HCT116 (cell line): Measurements from ENCODE around the gene HAX1. TPM values are rescaled to one million over a fixed set of nuclear protein-coding genes. Genes with fewer than 3 reads are reported as not detected.

ENCODE experiments used
- ATAC-seq: fragments of 200-7000 bp; cut with Tn5 transposase; 2 replicates; pipeline ENCODE4 v1.9.1; 2020; ENCODE audit warnings: mild to moderate bottlenecking, moderate library complexity
- BruUV-seq: library from RNA; stranded (reverse); fragments of 400-500 nt; replicated peaks from 2 replicates; lab custom pipeline; 2021; lab: Mats Ljungman, UMichigan
- CTCF ChIA-PET: fragments of 300-600 bp; sonication (Branson Sonifier 250); formaldehyde crosslinking; loops from one replicate; lab custom pipeline; 2021; ENCODE audit warnings: antibody characterized with exemption; lab: Charles Lee
- POLR2A ChIA-PET: fragments of 300-600, 350-600 bp; sonication (Branson Sonifier 250); formaldehyde crosslinking; loops from one replicate; lab custom pipeline; 2021; ENCODE audit warnings: antibody characterized with exemption; lab: Charles Lee
- RAD21 ChIA-PET, 2 experiments: fragments of 300-600 bp; sonication (Branson Sonifier 250); formaldehyde crosslinking; loops; one replicate each; lab custom pipeline; 2023; ENCODE audit warnings: low total read pairs in 2 of 2; ENCODE audit not compliant: uncharacterized antibody in 2 of 2, unreplicated experiment in 2 of 2, low non-redundant PET in 1 of 2; lab: Charles Lee
- DNase-seq: peaks from one replicate; pipeline ENCODE4 v3.0.0-alpha.2; 2010; ENCODE audit warnings: low read depth, low spot score
- H2AFZ ChIP-seq: fragments of 200-600 bp; shearing (Covaris generic), sonication (generic); 2 replicates; pipeline ENCODE4 v1.6.1; 2017; ENCODE audit warnings: low read depth, mixed run types, mixed read lengths, antibody characterized with exemption, low read length; ENCODE audit not compliant: poor library complexity, severe bottlenecking
- H3K27ac ChIP-seq: 2 replicates; pipeline ENCODE4 v1.5.1; 2012; ENCODE audit warnings: low read depth, low read length
- H3K27me3 ChIP-seq: fragments of 200-600 bp; sonication (generic); 2 replicates; pipeline ENCODE4 v1.6.1; 2016; ENCODE audit warnings: mixed run types, low read length, mixed read lengths; ENCODE audit not compliant: insufficient read depth
- H3K36me3 ChIP-seq, 2 experiments: fragments of 200-500 bp in 1 of 2; fragments of 200-600 bp in 1 of 2; sonication (Bioruptor generic) in 1 of 2; sonication (generic) in 1 of 2; 2 replicates each; pipeline versions ENCODE4 v1.5.1 to v1.6.1; 2014 to 2016; ENCODE audit warnings: low read length in 2 of 2, inconsistent platforms in 1 of 2, mixed read lengths in 1 of 2, mixed run types in 1 of 2; ENCODE audit not compliant: insufficient read depth in 2 of 2, control insufficient read depth in 1 of 2
- H3K4me1 ChIP-seq, 2 experiments: fragments of 200-600 bp in 1 of 2; sonication (generic) in 1 of 2; 2 replicates each; pipeline versions ENCODE4 v1.5.1 to v1.6.1; 2012 to 2017; ENCODE audit warnings: low read length in 2 of 2, inconsistent platforms in 1 of 2, mild to moderate bottlenecking in 1 of 2, mixed read lengths in 1 of 2, mixed run types in 1 of 2, moderate library complexity in 1 of 2; ENCODE audit not compliant: insufficient read depth in 2 of 2, control insufficient read depth in 1 of 2
- H3K4me2 ChIP-seq: fragments of 200-600 bp; sonication (generic); 2 replicates; pipeline ENCODE4 v1.6.1; 2017; ENCODE audit warnings: mixed run types, low read length, mixed read lengths
- H3K4me3 ChIP-seq, 2 experiments: fragments of 200-600 bp in 1 of 2; sonication (generic) in 1 of 2; replicated peaks in 1 of 2; 2 replicates each; pipeline ENCODE4 v1.5.1; 2011 to 2016; ENCODE audit warnings: low read length in 2 of 2, control low read depth in 1 of 2, low read depth in 1 of 2, mild to moderate bottlenecking in 1 of 2, mixed read lengths in 1 of 2, mixed run types in 1 of 2
- H3K79me2 ChIP-seq: fragments of 200-600 bp; sonication (generic); 2 replicates; pipeline ENCODE4 v1.6.1; 2017; ENCODE audit warnings: mild to moderate bottlenecking, mixed run types, low read length, moderate library complexity, mixed read lengths; ENCODE audit not compliant: insufficient read depth
- H3K9ac ChIP-seq: fragments of 200-600 bp; sonication (generic); 2 replicates; pipeline ENCODE4 v1.6.1; 2016; ENCODE audit warnings: low read length, mixed read lengths
- H3K9me2 ChIP-seq: fragments of 200-600 bp; sonication (generic), shearing (Covaris generic); 2 replicates; pipeline ENCODE4 v1.6.1; 2017; ENCODE audit warnings: mixed run types, mild to moderate bottlenecking, moderate library complexity; ENCODE audit not compliant: insufficient read depth
- H3K9me3 ChIP-seq, 2 experiments: fragments of 200-500 bp in 1 of 2; fragments of 200-600 bp in 1 of 2; sonication (Bioruptor generic) in 1 of 2; sonication (generic) in 1 of 2; 2 replicates each; pipeline ENCODE4 v1.6.1; 2014 to 2017; ENCODE audit warnings: low read length in 2 of 2, mixed read lengths in 2 of 2, inconsistent platforms in 1 of 2, low read depth in 1 of 2, mild to moderate bottlenecking in 1 of 2, mixed run types in 1 of 2, moderate library complexity in 1 of 2; ENCODE audit not compliant: control insufficient read depth in 1 of 2, insufficient read depth in 1 of 2
- H4K20me1 ChIP-seq: fragments of 200-600 bp; sonication (generic), shearing (Covaris generic); 2 replicates; pipeline ENCODE4 v1.6.1; 2017; ENCODE audit warnings: mixed run types, mild to moderate bottlenecking, moderate library complexity; ENCODE audit not compliant: insufficient read depth
- CBX3 ChIP-seq: IDR thresholded peaks from 2 replicates; pipeline ENCODE4 v1.6.1; 2012; ENCODE audit warnings: low read depth
- EGR1 ChIP-seq: IDR thresholded peaks from 2 replicates; pipeline ENCODE4 v1.6.1; 2012; ENCODE audit warnings: low read depth
- EZH2 ChIP-seq: fragments of 200-600 bp; sonication (generic); IDR thresholded peaks from 2 replicates; pipeline ENCODE4 v1.6.1; 2017; ENCODE audit warnings: antibody characterized with exemption, mixed run types
- EZH2phosphoT487 ChIP-seq: fragments of 200-600 bp; IDR thresholded peaks from 2 replicates; pipeline ENCODE4 v1.6.1; 2018; ENCODE audit warnings: antibody characterized with exemption, borderline replicate concordance
- FOSL1 ChIP-seq: IDR thresholded peaks from 2 replicates; pipeline ENCODE4 v1.6.1; 2012; ENCODE audit warnings: low read depth
- JUND ChIP-seq: IDR thresholded peaks from 2 replicates; pipeline ENCODE4 v1.6.1; 2012
- POLR2AphosphoS5 ChIP-seq: IDR thresholded peaks from 2 replicates; pipeline ENCODE4 v1.6.1; 2011; ENCODE audit warnings: mild to moderate bottlenecking, low read depth, low read length, moderate library complexity
- RAD21 ChIP-seq: IDR thresholded peaks from 2 replicates; pipeline ENCODE4 v1.6.1; 2012; ENCODE audit warnings: low read depth, mild to moderate bottlenecking
- SP1 ChIP-seq: IDR thresholded peaks from 2 replicates; pipeline ENCODE4 v1.6.1; 2012; ENCODE audit warnings: low read depth
- SRF ChIP-seq: IDR thresholded peaks from 2 replicates; pipeline ENCODE4 v1.6.1; 2012; ENCODE audit warnings: low read depth
- TCF7L2 ChIP-seq: IDR thresholded peaks from 2 replicates; pipeline ENCODE4 v1.7.0; 2011; ENCODE audit warnings: borderline replicate concordance, inconsistent platforms; ENCODE audit not compliant: insufficient read depth, insufficient read length; ENCODE audit errors: extremely low read depth
- YY1 ChIP-seq: IDR thresholded peaks from 2 replicates; pipeline ENCODE4 v1.6.1; 2011; ENCODE audit warnings: low read length, low read depth, moderate library complexity, mild to moderate bottlenecking; ENCODE audit not compliant: insufficient replicate concordance; ENCODE audit errors: extremely low read depth
- ZFX ChIP-seq: fragments of 450-650 bp; IDR thresholded peaks from 2 replicates; pipeline ENCODE4 v1.6.1; 2017
- ZNF274 ChIP-seq: fragments of 200-500 bp; sonication (Bioruptor generic); IDR thresholded peaks from 2 replicates; pipeline ENCODE4 v1.6.1; 2014; ENCODE audit warnings: mild to moderate bottlenecking, low read depth, low read length, inconsistent platforms
- intact Hi-C: fragments of 100-400 bp; cut with micrococcal nuclease; formaldehyde crosslinking; loops from 2 replicates; pipeline ENCODE4 v1.10.0; 2022
- total RNA-seq: library from RNA; stranded (reverse); gene quantifications from one replicate; pipeline ENCODE4 v1.2.1, GENCODE V29; 2021; ENCODE audit not compliant: unreplicated experiment
- TF ChIP-seq, protein P1 (sequence below): IDR thresholded peaks from 2 replicates; pipeline ENCODE4 v1.6.1; 2012
- TF ChIP-seq, protein P2 (sequence below): IDR thresholded peaks from 2 replicates; pipeline ENCODE4 v1.6.1; 2012

HAX1 gene
- total RNA-seq, 1 experiment from 2014 or later, result 93.6 TPM

DNA sequence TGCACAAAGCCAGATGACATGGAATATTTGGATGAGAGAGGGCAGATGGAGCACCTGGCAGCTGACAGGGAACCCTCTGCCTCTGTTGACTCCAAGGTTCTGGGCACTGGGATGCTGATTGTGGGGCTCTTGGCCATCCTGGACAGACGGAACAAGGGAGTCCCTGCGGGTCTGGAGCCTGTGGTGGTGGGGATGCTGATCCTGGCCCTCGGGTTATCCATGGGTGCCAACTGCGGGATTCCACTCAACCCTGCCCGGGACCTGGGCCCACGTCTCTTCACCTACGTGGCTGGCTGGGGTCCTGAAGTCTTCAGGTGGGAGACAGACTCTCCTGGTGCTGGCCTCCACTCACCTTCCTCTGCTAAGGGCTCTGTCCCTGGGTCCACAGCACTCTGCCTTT lies 51.1 kb downstream of the HAX1 start:
- intact Hi-C loops, result loop anchor here (10.0 kb wide), 1 partner anchor 221 kb away; no protein-coding TSS in a partner anchor
- no TSS peak for BruUV-seq
- Histone ChIP-seq H3K4me2 (no peak overlapping the region), H2AFZ (no peak overlapping the region), H3K9me3 (no peaks in the 10 kb centered on the region)
- CTCF ChIA-PET, result no interaction called here
- TF ChIP-seq ZFX, result no peak
- TF ChIP-seq YY1, result no peak
- no peak for TF ChIP-seq TCF7L2
- TF ChIP-seq, protein P1, sequence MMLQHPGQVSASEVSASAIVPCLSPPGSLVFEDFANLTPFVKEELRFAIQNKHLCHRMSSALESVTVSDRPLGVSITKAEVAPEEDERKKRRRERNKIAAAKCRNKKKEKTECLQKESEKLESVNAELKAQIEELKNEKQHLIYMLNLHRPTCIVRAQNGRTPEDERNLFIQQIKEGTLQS, result no peak
- no peak for TF ChIP-seq EGR1
- no peak for TF ChIP-seq EZH2
- no peak for TF ChIP-seq SRF
- no peak for TF ChIP-seq FOSL1
- TF ChIP-seq RAD21, result no peak
- TF ChIP-seq EZH2phosphoT487, result no peak
- TF ChIP-seq JUND, result no peak
- TF ChIP-seq, protein P2, sequence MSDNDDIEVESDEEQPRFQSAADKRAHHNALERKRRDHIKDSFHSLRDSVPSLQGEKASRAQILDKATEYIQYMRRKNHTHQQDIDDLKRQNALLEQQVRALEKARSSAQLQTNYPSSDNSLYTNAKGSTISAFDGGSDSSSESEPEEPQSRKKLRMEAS, result no peak
- TF ChIP-seq CBX3, result no peak
- TF ChIP-seq ZNF274, result no peak
- TF ChIP-seq POLR2AphosphoS5, result no peak
- TF ChIP-seq SP1, result no peak
- TF ChIP-seq, all 23 proteins: peak for 0
- Histone ChIP-seq H3K79me2 (no peaks in the 10 kb centered on the region), H3K4me1 (peaks cover 19 to 40% of the 10 kb centered on the region in 2 experiments), H3K27ac (no peak overlapping the region), H3K9me2 (no peaks in the 10 kb centered on the region), H3K27me3 (no peaks in the 10 kb centered on the region), H3K9ac (no peak overlapping the region), H4K20me1 (no peaks in the 10 kb centered on the region), H3K4me3 (no peak overlapping the region), H3K36me3 (no peaks in the 10 kb centered on the region)
- DNase-seq (no peak), ATAC-seq (no peak)
- RAD21 ChIA-PET, result interaction anchor here in 1 of 2 experiments (0.5 kb wide), 1 partner anchor 222 kb away, joined by 4 read pairs; no protein-coding TSS in a partner anchor
- POLR2A ChIA-PET, result no interaction called here
